Activated CD8-positive, alpha-beta memory T cell treated with anti-CD3 and anti-CD28 coated beads for 36 hours (primary cell): ENCODE results near the gene HAL. TPM values are rescaled to one million over a fixed set of nuclear protein-coding genes. Genes with fewer than 3 reads are reported as not detected.

ENCODE experiments used
- CTCF ChIA-PET: fragments of 350-600 bp; sonication (Branson Sonifier 250); formaldehyde crosslinking; loops from one replicate; lab custom pipeline; 2021; ENCODE audit warnings: antibody characterized with exemption; lab: Charles Lee
- POLR2A ChIA-PET: fragments of 350-600 bp; sonication (Branson Sonifier 250); formaldehyde crosslinking; loops from one replicate; lab custom pipeline; 2021; ENCODE audit warnings: antibody characterized with exemption; lab: Charles Lee
- total RNA-seq, 2 experiments: library from RNA; stranded (reverse); gene quantifications; one replicate each; pipeline ENCODE4 v1.2.3, GENCODE V29; 2021

HAL gene
- total RNA-seq, 2 experiments from 2014 or later: 0.38 to 0.48 TPM

DNA sequence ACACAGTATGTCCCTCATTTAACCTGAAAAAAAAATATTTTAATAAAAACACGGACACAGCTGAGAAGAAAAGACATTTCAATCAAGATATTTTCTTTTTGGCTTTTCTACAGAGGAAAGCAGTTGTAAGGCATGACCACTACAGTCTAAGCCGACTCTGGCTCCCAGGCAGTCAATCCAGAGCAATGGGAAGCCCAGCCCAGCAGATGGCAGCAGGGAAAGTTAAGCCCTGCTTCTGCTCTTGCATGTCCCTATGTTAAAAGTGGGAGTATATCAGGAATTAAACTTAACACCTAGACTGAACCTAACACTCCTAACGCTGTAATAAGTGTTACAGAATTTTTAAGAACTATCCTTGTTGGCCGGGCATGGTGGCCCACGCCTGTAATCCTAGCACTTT lies 19.5 kb upstream of the HAL start:
- ChIA-PET POLR2A (no interaction called here), CTCF (interaction anchor here (0.7 kb wide), 1 partner anchor 431 kb away, joined by 3 read pairs; no protein-coding TSS in a partner anchor)

DNA sequence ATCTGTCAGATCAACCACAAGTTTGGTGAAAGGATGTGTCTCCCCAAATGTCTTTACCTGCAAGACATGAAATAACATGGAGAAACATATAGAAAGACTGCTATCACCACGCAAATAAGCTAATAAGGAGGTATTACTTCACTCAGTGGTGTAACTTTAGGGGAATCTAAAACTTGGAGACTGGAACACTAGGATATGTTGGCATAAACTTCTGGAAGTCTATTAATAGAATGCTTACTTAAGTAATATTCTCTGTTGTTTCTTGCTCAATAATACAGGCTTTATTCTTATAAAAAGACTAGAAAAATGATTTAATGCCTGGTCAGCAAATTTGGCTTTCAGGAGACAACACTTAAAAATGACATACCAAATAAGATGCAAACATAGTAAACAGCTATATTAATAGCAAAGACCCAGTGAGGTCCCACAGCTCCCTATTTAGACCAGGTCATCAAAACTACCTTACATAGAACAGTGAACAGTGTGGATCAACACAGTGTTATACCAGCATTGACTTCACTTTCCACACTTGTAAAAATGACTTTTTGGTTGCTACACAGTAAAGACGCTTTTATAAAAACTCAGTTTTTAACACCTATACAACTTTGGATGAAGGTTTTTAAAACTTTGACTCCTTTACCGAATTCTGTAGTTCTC lies 18.9 kb upstream of the HAL start:
- ChIA-PET CTCF (interaction anchor here (1.0 kb wide), 1 partner anchor 501 kb away, joined by 3 read pairs; no protein-coding TSS in a partner anchor), POLR2A (no interaction called here)

DNA sequence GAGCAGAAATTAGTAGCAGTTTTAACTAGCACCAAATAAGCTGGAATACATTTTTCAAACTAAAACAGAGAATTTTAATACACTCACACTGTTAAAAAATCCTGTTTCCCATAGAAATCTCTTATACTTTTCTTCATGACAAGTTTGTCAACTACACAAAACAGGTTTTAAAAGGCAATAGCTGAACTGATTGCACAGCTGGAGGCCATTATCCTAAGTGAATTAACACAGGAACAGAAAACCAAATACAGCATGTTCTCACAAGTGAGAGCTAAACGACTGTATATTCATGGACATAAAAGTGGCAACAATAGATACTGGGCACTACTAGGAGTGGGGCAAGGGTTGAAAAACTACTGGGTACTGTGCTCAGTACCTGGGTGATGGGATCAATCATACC lies 11.6 kb upstream of the HAL start:
- ChIA-PET CTCF (no interaction called here), POLR2A (no interaction called here)

DNA sequence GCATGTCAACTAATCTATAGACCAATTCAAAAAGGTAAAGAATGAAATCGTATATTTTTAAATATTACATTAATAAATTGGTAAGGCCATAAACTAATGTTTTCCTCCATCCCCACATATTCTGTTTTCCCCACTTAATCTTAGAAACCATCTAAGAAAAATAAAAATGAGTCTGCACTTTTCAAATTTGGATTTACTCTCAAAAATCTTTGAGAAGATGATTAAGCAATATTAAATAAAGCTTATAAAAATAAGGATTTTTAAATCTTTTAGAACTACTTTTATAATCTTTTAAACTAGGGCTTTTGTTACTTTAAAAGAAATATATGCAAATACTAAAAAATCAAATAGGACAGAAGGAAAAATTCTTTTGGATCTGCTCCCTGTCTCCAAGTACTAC lies 10.6 kb upstream of the HAL start:
- ChIA-PET POLR2A (no interaction called here), CTCF (no interaction called here)

DNA sequence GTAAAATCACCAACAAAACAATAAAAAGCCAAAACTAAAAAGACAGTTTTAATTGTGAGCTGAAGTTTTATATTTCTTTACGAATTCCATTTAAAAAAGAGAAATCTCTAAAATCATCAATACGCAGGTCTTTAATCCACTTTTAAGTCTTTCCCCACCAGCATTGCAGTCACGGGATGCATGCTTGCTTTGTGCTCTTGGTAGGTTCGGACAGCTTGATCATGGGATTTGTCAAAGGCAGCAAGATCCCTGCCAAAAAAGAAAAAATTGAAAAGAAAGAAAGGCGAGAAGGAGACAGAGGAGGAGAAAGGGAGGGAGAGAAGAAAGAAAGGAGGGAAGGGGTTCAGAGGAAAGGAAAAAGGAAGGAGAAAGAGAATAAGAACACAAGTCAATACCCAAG lies 4.7 kb upstream of the HAL start:
- ChIA-PET CTCF (no interaction called here), POLR2A (no interaction called here)

DNA sequence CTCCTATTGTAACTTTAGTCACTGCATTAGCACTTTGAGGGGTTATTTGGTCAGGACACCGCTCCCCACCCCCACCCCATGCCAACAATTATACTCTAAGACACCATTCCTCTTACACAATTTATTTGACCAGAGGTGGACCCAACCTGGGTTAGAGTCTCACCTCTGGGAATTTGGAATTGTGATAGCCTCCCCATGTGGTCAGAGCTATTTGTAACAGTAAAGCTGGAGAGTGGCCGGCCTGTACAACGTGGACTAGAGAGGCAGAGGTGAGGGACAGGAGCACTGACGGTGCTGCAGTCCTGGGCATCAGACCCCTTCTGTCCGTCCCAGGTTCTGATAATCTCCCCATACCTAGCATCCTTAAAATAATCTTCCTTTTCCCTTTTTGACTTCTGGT lies 3.3 kb upstream of the HAL start:
- CTCF ChIA-PET: interaction anchor here (1.0 to 1.5 kb wide), 2 partner anchors 13 to 86 kb away, joined by 3 read pairs; no protein-coding TSS in a partner anchor
- POLR2A ChIA-PET: no interaction called here

DNA sequence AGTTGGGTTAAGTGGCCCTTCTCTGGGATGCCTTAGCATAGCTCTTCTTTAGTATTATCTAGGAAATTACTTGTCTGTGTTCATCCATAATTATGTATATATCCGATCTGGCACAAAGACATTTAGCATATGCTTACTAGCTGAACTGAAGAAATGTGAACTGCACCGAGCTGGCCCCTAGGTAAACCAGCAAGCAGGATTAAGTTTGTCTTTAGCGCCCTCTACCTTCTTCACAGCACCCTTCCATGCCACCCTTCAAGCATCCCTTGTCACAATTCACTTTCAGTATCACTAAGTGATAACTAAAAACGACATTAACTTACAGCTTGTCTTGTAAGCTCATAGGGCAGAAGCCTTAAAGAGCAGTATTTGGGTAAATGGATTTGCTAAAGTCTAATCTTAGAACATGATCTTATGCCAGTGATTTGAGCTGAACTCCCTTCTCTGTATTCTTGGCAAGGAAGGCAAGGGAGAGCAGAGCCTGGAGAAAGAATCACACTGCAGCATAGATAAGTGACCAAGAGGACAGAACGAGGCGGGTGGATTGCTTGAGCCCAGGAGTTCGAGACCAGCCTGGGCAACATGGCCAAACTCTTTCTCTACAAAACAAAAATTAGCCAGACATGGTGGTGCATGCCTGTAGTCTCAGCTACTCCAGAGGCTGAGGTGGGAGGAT lies 2.6 kb upstream of the HAL start:
- POLR2A ChIA-PET: interaction anchor here (0.7 to 0.8 kb wide), 2 partner anchors 55 to 80 kb away, joined by 3 read pairs; no protein-coding TSS in a partner anchor
- CTCF ChIA-PET: interaction anchor here (0.5 to 2.9 kb wide), 13 partner anchors 13 to 357 kb away, joined by 3 to 16 read pairs (median 3); partner anchors contain the start of gene AMDHD1

DNA sequence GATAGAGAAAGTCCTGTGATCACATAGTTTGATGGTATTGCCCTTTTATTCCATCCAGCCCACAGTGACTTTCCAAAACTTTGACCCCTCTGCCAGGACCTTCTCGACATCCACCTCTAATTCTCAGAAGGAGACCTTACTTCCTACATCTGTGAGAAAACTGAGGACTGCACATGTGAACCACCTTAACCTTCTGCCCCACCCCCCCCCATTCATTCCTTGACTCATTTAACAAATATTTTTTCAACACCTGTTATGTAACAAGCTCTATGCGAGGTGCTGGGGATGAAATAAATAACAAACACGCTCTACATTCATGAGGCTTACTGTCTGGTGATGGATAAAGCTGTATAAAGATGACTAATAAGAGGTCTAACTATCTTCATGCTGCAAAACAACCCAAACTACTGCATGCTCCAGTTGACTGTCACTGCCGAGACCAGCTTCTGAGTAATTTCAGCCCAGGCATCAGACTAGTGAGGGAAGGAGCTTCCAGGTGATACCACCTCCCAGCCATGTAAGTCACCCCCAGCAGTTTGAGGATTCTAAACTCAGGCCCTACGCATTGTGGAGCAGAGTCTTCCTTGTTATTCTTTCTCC lies 1.9 kb upstream of the HAL start:
- CTCF ChIA-PET: interaction anchor here (0.5 to 2.9 kb wide), 10 partner anchors 14 to 356 kb away, joined by 3 to 16 read pairs (median 4); partner anchors contain the start of gene AMDHD1
- POLR2A ChIA-PET: interaction anchor here (0.7 to 0.8 kb wide), 2 partner anchors 54 to 79 kb away, joined by 3 read pairs; no protein-coding TSS in a partner anchor

DNA sequence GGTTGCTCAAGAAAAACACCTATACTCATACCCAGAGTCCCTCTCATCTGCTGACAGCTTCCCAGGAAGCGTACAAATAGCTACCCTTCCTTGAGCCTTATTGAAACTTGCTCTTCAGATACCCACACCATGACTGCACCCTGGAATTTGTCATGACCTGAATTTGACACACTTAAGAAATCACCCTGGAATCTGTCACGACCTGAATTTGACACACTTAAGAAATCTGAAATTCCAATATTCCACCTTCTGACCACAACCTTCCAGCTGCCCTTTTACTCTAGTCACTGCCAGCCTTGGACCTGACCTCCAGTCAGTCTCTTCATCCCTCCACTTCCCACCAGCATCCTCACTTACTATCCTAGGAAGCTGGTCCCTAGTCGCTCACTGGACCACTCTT lies 1.1 kb upstream of the HAL start:
- POLR2A ChIA-PET: no interaction called here
- CTCF ChIA-PET: interaction anchor here (2.9 kb wide), 1 partner anchor 79 kb away, joined by 16 read pairs; no protein-coding TSS in a partner anchor

DNA sequence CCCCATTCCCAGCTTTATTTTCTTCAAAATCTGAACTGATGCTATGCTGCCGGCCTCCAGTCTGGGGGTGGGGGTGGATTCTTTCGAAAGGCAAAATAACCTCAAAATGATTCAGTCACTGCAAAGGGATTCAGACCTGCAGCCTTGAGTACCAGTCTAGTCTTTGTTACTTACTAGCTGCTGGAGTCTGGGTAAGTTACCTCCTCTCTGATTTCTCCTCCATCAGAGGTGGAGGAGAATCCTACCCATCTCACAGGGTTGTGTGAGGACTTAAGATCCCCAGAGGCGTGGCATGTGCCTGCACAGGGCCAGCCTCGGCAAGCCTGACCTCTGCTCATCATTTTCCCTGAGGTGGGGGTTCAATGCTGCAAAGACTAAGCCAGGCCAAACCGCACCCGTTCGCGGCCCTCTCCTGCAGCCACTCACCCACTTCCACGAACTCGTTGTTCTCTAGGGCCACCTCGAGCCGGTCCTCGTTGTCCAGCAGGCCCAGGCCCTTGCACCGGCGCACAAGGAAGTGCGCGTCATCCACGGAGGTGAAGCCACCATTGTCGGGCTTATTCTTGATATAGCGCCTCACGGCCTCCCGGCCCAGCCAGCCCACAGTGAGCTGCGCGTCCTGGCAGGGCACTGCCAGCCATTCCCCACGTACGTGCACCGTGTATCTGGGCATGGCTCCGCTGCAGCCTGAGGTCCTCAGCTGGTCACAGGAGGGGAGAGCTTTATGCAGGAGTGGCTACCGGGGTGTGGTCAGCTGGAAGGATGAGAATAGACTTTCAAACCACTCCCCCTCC lies 709 bp downstream of the HAL start:
- ChIA-PET POLR2A (no interaction called here), CTCF (no interaction called here)

DNA sequence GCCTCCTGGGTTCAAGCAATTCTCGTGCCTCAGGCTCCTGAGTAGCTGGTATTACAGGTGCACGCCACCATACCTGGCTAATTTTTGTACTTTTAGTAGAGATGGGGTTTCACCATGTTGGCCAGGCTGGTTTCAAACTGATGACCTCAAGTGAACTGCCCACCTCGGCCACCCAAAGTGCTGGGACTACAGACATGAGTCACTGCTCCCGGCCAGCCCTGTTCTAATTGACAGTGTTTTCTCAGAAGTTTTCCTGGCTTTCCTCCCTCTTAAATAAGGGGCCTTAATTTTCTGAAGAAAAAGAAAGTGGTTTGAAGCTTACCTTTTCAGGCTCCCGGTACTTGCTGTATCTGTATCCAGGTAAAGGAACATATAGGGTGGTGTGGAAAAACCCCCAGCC lies 1.7 kb downstream of the HAL start:
- ChIA-PET CTCF (no interaction called here), POLR2A (no interaction called here)

DNA sequence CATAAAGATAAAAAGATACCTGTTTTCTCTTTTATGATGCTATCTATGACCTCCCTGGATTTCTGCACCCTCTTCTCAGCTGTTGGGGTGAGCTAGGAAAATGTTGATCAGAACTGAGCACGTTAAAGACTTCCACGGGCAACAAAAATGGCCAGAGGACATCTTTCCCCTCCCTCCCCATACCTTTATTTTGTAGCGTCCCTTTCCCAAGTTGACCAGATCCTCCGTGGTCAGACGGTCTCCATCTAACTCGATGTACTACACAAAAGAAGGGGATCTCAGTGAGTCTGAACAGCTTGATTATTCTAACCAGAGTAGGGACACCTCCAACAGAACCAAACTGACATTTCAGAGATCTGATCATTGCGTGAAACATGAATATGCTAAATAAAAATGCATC lies 2.2 kb downstream of the HAL start:
- POLR2A ChIA-PET: no interaction called here
- CTCF ChIA-PET: interaction anchor here (0.6 kb wide), 1 partner anchor 399 kb away, joined by 5 read pairs; no protein-coding TSS in a partner anchor

DNA sequence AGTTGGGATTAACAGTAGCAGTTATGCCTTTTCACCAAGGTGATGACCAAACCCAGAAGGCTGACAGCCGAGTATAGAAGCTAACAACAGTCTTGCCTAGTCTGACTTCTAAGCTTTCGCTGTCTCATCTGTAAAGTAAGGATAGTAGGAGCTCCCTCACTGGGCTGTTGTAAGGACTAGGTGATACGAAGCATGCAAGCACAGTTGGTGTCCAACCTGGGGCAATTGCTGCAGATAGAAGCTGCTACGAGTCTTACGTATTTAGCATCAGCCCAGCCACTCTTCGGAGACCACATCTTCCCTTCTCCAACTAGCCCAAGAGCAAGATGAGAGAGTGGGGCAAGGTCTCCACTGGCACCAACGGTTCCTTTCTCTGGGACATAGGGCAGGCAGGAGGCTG lies 6.0 kb downstream of the HAL start:
- CTCF ChIA-PET: interaction anchor here (0.5 to 1.2 kb wide), 2 partner anchors 73 to 470 kb away, joined by 3 read pairs; no protein-coding TSS in a partner anchor
- POLR2A ChIA-PET: no interaction called here

DNA sequence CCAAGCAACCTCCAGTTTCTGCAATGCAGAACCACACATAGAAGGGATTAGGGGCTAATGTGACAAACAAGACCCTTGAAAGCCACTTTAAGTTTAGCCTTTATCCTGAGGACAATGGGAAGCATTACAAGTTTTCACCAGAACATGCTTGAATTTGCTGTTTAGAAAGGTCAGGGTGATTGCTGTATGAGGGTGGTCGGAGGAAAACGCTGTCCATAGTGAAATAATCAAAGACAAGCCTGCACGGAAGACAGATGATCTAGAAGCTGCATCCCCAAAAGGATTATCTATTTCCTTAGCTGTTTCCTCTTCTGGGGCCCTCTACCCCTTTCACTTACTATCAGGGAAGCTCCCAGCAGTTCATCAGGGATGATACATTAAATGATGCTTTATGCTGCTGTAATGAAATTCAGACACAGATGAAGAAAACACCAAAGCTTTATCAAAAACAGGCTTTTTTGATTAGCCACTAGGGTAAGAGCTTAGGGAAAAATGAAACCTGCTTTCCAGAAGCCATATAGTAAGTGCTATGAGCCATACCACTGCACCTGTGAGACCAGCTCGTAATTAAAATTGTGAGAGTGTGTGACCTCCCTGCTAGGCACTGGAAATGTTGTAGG lies 6.5 kb downstream of the HAL start:
- POLR2A ChIA-PET: no interaction called here
- CTCF ChIA-PET: interaction anchor here (0.5 to 0.9 kb wide), 2 partner anchors 48 to 470 kb away, joined by 3 read pairs; no protein-coding TSS in a partner anchor

DNA sequence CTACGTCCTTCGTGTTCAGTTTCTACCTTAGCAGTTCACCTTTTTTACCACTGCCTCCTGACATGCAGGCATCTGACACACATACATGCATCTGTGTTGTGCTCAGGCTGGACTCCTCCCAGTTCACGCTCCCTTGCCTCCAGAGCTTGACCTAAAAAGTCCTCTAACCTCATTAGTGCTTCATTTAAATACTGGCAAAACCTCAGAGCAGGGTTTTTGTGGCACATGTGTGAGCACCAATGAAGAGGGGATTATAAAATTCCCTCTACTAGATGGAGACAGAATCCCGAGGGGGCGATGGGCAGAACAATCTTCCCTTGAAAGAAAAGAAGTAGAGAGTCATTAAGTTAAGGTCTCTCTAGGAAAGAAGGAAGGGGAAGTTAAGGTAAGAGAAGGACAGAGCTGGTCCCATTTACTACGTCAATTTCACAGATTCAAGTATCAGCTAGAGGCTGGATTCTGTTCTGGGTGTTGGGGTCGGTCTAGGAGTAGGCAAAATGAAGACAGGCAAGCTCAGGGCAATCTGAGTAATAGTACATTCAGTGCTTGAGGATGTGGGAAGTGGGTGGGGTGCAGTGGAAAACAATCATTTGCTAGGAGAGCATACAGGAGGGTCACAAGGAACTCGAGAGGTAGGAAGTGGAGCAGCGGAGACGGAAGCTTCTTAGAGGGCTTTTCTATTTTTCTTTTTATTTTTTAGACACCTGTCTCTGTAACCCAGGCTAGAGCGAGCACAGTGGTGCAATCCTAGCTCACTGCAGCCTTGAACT lies 7.5 kb downstream of the HAL start:
- CTCF ChIA-PET: interaction anchor here (0.9 kb wide), 1 partner anchor 48 kb away, joined by 3 read pairs; no protein-coding TSS in a partner anchor
- POLR2A ChIA-PET: no interaction called here

DNA sequence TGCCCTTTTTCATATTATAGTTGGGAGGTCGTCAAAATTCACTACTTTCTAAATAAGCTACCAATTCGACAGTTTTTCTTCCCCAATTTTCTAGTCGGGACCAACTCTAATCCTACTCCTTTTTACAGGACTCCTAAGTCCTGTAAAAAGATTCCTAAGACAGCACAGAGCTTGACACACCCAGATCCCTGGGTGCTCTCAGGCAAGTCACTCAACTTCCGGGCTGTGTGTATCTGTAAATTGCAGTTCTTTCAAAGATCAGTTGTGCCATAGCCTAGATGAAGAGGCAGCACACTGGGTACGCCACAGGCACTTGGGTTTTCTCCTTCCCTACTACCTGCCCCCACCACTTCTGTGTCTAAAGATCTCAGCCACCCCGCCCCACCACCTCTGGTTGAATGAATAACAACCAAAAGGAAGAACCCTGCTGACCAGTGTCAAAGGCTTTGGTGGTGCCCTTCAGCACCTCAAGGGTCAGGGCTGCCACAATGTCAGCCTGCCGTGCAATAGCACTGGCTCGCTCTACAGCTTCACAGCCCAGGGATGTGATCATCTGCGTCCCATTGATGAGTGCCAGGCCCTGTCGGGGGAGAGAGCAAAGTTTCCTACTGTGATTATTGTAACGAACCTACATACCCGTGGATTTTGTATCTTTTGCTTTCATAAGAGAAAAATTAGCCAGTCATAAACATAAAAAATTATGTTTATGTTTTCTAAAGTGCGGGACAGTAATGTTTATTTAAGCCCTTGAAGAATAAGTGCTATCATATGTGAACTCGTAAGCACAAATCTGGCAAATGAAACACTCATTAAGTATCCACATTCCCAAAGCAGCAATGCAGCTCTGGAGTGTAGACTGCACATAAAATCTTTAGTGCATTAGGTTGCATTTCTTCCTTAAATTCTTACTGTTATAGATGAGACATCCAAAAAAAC lies 9.2 kb downstream of the HAL start:
- ChIA-PET POLR2A (no interaction called here), CTCF (no interaction called here)

DNA sequence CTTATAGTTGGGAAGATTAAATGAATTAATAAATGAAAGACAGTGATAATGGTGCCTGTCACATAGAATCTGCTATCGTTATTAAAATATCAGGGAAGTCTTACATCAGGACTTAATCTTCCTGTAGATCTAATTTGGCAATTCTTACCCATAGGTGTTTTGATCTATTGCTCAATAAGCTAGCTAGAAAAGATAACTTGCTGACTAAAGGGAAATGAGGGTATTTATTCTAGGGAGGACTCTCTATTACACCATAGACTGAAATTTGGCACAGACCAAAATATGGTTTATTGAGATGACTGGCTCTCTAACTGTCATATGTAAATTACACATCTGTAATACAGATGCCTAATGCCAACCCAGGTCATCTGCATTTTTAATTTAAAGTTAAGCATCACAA lies 11.5 kb downstream of the HAL start:
- ChIA-PET CTCF (no interaction called here), POLR2A (no interaction called here)
